GM12872 (cell line): ENCODE results near the gene NELL1.

Experiments
- TF ChIP-seq, protein P1 (sequence below): IDR thresholded peaks from 3 replicates; pipeline ENCODE4 v1.5.1; 2011; ENCODE audit warnings: low read depth, mild to moderate bottlenecking, low read length, moderate library complexity; ENCODE audit not compliant: insufficient read depth

Gene NELL1

DNA sequence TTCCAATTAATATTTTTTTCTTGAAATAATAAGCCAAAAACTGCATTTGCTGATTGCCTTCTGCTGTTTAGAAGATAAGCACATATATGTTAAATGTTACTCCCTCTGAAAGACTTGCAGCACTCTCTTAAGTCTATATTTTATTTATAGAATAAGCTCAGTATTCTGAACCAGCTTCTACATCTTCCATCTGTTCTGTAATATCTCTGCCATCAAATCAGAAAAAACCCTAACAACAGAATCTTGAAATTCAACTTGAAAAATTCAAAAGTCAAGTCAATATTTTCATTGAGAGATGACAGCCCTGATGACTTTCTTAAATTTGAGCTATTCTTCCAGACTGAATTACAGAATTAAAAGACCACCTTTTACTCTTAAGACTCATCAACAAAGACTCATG, 247.9 kb downstream of the NELL1 start:
- TF ChIP-seq, protein P1, sequence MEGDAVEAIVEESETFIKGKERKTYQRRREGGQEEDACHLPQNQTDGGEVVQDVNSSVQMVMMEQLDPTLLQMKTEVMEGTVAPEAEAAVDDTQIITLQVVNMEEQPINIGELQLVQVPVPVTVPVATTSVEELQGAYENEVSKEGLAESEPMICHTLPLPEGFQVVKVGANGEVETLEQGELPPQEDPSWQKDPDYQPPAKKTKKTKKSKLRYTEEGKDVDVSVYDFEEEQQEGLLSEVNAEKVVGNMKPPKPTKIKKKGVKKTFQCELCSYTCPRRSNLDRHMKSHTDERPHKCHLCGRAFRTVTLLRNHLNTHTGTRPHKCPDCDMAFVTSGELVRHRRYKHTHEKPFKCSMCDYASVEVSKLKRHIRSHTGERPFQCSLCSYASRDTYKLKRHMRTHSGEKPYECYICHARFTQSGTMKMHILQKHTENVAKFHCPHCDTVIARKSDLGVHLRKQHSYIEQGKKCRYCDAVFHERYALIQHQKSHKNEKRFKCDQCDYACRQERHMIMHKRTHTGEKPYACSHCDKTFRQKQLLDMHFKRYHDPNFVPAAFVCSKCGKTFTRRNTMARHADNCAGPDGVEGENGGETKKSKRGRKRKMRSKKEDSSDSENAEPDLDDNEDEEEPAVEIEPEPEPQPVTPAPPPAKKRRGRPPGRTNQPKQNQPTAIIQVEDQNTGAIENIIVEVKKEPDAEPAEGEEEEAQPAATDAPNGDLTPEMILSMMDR: no peak

DNA sequence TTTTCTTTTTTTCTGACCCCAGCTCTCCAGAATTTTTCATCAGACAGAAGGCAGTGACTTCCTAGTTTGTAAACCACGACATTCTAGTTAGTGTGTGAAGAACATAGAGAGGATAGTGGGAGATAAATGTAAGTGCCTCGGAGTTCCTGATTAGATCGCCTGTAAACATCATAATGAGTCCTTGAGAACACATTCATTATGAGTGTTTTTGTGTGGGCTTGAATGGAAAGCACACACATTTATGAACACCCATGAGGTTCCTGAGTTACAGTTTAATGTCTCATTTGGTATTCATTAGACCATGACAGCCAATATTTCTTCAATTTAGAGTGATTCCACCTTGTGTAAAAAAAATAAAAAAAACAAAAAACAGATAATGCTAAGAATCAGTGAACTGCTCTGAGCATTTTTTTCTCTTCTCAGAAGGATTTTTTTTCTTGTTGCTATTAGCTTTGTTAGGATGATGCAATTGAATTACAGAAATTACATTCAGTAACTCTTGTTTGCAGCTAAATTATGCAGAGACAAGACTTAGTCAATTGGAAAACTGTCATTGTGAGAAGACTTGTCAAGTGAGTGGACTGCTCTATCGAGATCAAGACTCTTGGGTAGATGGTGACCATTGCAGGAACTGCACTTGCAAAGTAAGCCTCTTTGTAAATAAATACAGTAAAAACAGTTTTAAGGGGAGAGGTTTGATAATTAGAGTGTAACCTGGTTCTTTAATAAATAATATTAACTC, 257.6 kb downstream of the NELL1 start:
- TF ChIP-seq, protein P1: no peak

- TF ChIP-seq, protein P1: no peak
These were observed 261.6 kb downstream of the NELL1 start for GRCh38 chr11:20931029-20931428.

GRCh38 chr11:20933086-20933485, 263.7 kb downstream of the NELL1 start:
- TF ChIP-seq, protein P1: no peak

- TF ChIP-seq, protein P1: no peak
These were observed 264.6 kb downstream of the NELL1 start for GRCh38 chr11:20933958-20934357.

GRCh38 chr11:20934516-20934915, 265.1 kb downstream of the NELL1 start:
- TF ChIP-seq, protein P1: no peak

DNA sequence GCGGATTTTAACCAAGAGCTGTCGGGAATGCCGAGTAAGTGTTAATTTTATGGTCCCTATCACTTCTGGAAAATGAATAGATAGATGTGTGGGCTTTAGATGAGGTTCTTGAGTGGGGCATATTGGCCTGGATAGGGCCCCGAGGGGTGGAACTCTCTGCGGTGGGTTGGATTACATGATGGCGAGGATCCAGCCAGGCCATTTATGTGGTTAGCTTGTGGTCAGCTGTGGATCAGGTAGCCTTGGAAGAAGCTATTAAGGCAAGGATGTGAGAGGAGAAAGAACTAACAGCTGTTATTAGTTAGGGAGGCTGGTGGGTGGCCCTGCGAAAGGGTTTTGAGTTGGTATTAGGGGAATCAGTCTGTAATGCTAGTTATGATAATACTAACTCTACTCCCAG, 268.4 kb downstream of the NELL1 start:
- TF ChIP-seq, protein P1: no peak
